ENCODE data around the gene KCTD15.

Gene KCTD15

DNA sequence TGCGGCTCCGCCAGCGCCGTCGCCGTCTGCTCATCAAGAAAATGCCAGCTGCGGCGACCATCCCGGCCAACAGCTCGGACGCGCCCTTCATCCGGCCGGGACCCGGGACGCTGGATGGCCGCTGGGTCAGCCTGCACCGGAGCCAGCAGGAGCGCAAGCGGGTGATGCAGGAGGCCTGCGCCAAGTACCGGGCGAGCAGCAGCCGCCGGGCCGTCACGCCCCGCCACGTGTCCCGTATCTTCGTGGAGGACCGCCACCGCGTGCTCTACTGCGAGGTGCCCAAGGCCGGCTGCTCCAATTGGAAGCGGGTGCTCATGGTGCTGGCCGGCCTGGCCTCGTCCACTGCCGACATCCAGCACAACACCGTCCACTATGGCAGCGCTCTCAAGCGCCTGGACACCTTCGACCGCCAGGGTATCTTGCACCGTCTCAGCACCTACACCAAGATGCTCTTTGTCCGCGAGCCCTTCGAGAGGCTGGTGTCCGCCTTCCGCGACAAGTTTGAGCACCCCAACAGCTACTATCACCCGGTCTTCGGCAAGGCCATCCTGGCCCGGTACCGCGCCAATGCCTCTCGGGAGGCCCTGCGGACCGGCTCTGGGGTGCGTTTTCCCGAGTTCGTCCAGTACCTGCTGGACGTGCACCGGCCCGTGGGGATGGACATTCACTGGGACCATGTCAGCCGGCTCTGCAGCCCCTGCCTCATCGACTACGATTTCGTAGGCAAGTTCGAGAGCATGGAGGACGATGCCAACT is 24.4 kb upstream of the KCTD15 start:
- DNase-seq, result no peak

DNA sequence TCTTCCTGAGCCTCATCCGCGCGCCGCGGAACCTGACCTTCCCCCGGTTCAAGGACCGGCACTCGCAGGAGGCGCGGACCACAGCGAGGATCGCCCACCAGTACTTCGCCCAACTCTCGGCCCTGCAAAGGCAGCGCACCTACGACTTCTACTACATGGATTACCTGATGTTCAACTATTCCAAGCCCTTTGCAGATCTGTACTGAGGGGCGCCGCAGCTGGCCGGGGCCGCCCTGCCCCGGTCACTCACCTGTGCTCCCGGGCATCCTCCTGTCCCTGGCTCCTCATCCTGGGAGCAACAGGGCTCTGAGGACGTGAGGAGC is 23.9 kb upstream of the KCTD15 start:
- DNase-seq, result no peak

DNA sequence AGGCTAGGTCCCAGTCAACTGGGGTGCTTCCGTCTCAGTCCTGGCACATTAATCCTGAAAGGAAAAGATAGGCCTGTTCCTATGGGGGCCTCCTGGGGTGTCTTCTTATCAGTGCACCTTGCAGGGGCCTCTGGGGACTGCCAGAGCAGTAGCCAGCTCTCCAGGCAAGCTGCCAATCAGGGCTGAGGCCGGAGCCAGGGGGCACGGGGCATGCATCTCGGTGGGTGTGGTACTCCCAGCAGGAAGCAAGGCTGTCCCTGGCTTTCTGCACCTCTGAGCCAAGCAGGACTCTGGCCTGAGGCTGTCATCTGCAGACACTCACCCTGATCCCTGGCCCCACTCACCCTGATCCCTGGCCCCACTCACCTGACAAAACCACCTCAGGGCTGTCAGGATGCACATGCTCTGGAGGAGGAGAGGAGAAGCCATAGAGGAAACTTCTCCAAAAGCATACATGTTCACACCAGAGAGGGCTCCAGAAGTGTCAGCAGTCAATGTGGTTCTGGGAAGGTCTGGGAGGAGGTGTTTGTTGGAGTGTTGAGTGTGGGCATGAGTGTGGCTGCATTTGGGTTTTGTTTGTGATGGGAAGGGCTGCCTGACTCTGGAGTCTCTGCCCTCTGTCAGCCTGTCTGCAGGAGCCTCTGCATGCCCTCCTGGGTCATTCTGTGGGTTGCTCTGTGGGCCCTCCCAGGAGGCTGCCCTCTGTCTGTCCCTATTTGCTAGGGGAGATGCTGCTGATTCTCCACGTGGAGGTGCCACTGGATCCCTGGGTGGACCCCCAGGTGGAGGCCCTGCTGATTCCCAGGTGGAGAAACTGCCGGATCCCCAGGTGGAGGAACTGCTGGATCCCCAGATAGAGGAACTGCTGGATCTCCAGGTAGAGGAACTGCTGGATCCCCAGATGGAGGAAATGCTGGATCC is 22.7 kb upstream of the KCTD15 start:
- DNase-seq, result no peak

DNA sequence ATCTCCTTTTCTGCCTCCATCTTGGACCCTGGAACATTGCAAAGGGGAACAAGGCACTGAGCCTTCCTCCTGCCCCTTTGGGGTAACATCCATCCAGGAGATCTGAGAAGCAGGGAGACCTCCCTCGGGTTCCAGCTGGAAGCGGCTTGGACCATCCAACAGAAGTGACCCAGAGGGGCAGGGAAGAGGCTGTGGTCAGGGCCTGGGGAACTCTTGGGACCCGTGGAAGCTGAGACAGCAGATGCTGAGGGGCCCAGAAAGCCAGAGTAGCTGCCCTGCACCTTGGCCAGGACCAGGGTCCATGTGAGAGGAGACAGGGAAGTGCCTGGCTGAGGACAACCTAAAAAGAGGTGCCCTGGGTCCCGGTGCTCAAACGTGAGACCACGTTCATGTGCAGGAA is 21.9 kb upstream of the KCTD15 start:
- no peak for DNase-seq

DNA sequence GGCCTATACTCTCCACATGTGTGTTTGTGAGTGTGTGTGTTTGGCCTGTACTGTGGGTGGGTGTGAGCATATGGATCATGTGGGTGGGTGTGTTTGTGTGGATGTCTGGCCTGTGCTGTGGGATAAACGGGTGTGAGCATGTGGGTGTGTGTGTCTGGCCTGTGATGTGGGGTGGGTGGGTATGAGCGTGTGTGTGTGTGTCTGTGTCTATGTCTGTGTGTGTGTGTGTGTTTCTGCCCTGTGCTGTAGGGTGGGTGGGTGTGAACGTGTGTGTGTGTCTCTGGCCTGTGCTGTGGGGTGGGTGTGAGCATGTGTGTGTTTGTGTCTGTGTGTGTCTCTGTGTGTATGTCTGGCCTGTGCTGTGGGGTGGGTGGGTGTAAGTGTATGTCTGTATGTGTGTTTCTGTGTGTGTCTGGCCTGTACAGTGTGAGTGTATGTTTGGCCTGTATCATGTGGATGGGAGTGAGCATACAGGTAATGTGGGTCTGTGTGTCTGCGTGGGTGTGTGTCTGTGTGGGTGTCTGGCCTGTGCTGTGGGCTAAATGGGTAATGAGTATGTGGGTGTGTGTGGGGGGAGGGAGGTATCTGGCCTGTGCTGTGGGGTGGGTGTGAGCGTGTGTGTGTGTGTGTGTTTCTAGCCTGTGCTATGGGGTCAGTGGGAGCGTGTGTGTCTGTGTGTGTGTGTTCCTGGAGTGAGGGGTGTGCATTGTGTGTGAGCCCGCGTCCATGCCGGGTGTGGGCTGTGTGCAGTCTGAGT is 20.8 kb upstream of the KCTD15 start:
- DNase-seq, result no peak

DNA sequence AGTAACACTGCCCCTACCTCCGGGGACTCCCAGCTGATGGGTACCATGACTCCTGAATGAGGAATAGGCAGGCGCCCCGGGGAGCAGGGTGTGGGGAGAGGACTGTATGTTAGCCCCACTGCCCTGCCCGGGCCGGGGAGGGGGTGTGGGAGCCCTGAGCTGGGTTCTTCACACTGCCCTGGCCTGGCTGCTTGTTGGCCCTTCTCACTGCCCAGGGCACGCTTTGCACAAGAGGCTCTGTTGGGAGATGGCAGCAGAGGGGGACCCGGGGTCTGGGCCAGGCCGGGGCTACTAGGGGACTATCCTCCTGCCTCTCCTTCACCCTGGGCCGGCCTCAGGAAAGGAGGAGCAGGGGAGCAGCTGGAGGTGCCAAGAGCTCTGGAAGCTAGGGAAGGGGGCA is 19.3 kb upstream of the KCTD15 start:
- no peak for DNase-seq

DNA sequence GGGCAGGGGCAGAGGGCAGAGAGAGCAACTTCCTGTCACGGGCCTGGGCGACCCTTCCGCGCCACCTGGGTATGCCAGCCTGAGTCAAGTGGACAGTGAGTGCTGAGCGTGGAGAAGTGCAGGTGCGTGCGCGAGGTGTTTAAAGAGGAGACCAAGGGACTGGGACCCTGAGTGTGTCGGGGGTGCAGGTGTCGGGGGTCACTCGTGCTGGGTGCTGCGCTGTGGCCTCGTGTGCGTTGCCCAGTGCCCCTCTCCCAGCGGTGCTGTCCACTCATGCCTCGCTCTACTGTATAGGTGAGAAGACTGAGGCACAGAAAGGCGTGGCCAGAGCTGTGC is 18.9 kb upstream of the KCTD15 start:
- DNase-seq, result no peak

DNA sequence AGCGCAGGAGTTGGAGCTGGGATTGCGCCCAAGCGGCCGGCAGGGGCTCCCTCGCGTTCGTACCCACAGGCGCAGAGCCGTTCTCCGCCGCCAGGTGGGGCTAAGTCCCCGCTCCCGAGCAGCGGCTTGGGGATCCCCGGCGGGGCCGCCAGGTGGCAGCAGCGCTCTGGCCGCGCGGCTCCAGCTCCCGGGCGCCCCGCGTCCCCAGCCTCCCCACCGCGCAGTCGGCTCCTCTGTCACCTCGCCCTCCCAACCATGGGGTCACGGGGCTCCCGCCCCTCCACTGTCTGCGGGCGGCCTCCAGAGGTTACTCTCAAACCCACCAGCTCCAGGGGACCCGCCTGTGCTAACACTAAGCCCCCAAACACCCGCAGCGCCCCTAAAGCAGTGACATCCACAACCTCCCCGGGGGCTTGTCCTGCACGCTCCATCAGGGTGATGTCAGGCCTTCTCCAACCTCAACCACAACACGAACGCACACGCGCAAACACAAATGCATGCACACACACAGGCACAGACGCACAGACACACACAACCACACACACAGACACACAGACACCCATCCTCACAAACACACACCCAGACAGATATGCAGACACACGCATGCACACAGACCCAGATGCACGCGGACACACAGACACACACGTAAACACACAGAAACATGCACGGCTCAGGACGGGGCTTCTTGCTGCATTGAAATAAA is 18.4 kb upstream of the KCTD15 start:
- DNase-seq, result peak; percentile 55

DNA sequence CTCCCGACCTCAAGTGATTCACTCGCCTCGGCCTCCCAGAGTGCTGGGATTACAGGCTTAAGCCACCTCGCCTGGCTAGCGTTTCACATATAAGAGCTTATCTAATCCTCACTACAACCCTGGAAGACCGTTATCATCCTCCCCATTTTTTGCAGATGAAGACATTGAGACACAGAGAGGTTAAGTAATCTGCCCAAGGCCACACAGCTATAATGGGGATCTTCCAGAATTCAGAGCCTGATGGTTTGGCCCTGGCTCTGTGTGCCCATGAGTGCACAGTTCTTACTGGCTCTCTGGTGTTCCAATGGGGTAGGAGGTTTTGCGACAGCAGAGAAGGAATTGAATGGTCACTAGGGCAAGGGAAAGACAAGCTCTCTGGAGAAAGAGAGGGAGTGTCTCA is 16.8 kb upstream of the KCTD15 start:
- no peak for DNase-seq

DNA sequence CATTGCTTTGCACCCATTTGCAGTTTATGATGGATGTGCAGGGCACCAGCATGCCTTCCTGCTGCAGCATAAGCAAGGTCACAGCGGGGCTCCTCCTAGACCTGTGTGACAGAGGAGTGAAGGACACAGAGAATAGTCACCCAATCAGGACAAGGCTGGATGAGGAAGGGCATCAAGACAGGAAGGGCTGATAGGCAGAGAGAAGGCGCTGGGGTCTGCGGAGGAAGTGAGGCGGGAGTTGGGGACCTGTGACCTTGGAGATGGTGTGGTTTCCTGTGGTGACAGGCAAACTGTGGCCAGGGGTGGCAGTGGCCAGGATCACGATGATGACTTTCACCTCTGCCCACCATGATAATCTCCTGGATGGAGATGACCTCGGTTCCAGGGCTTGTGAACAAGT is 16.4 kb upstream of the KCTD15 start:
- DNase-seq, result no peak

DNA sequence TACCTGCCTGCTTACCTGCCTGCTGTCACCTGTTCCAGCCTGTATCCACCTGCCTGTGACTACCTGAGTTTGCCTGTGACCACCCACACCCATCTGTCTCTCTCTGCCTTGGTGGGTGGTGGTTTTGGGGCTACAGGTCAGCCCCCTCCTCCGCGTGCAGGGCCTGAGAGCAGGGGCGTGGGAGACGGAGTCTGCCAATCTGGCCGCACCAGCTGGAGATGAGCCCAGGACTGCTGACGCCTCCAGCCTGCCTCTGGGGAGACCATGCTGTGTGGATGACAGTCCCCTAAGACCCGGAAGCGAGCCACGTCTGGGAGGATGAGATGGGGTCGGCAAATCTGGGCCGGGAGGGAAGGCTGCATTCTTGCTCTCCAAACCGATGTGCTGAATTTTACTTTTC is 15.9 kb upstream of the KCTD15 start:
- DNase-seq, result no peak

DNA sequence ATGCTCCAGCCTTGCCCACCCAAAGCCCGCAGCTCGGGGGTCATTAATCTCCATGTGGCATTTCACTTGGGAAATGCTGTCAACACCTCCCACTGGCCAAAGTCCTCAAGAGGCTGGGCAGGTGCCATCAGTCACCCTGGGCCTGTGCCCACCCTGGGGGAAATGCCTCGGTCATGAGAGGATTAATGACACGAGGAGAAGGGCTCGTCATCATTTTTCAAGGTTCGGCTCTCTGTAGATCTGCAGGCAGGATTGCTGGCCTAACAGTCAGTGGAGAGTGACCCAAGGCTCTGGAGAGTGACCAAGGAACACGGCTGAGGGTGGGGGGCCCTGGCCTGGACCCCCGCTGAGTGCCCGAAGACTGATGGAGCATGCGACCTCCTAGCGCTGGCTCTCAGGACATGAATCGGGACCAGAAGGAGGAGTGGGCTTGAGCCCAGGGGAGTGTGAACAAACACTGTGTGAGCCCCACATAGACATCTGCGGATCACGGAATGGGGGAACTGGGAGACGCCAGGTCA is 15.2 kb upstream of the KCTD15 start:
- DNase-seq, result no peak

DNA sequence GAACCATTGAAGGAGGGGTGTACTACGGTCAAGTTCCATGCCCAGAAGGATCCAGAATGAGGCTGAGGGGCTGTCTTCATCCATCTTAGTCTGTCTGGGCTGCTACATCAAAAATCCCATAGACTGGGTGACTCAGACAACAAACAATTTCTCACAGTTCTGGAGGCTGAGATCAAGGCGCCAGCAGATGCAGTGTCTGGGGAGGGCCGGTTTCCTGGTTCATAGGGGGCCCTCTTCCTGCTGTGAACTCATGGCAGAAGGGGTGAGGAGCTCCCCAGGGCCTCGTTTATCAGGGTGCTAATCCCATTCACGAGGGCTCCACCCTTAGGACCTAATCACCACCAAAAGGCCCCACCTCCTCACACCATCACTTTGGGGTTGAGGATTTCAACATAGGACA is 14.7 kb upstream of the KCTD15 start:
- no peak for DNase-seq

DNA sequence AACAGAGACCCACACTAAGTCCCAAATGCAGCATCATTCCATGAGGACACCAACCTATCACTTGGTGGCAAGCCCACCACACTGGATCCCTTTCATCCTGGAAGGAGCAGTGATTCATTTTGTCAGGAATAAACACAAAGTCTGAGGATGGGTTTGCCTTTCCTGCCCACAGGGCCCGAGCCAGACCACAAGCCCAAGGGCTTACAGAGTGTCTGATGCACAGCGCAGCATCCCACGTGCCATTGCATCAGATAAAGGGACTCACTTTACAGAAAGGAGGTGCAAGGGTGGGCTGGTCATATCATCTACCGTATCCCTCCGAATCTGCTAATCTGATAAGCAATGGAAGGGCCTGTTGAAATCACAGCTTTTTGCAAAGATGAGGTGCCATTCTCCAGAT is 12.2 kb upstream of the KCTD15 start:
- DNase-seq, result no peak

DNA sequence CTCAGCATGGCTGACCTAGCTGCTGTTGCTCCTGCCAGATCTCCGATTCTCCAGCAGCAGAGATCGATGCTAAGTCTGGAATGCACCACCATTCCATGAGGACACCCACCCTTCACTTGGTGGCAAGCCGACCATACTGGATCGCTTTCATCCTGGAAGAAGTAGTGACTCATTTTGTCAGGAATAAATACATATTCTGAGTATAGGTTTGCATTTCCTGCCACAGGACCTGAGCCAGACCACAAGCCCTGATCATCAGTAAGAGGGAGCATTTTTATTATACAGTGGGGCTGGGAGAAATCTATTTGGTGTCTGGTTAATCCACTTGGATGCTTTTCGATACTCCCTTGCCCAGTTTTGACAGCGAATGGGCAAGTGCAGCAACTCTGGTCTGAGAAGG is 10.9 kb upstream of the KCTD15 start:
- DNase-seq, result no peak

DNA sequence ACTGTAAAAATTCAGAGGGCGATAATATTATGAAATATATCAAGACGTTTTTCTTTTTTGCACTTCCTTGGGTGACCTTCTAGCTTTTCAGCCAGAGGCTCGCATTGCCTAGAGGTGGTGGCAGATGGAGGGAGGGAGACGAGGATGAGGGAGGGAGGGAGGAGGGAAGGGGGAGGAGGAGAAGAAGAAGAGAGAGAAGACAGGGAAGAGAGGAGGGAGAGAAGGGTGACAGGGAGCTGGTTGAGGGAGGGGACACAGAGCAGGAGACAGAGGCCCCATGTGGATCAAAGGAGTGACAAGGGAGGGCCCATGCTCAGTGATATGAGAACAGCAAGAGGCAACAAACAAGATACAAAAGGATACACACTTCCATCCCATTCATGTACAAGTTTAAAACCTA is 8.0 kb upstream of the KCTD15 start:
- no peak for DNase-seq

DNA sequence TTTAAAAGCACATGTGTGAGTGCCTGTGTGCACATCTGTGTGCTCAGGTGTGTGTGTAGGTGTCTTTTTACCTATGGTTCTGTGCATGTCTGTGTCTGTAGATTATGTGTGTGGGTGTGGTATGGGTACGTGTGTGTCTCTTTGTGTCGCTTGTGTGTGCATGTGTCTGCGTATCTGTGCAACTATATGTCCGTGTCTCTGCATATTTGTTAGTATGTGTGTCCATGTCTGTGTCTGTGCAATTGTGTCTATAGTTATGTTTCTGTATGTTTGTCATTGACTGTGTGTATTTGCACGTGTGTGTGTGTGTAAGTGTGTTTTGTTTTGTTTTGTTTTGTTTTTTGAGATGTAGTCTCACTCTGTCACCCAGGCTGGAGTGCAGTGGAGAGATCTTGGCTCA is 7.3 kb upstream of the KCTD15 start:
- DNase-seq, result no peak

DNA sequence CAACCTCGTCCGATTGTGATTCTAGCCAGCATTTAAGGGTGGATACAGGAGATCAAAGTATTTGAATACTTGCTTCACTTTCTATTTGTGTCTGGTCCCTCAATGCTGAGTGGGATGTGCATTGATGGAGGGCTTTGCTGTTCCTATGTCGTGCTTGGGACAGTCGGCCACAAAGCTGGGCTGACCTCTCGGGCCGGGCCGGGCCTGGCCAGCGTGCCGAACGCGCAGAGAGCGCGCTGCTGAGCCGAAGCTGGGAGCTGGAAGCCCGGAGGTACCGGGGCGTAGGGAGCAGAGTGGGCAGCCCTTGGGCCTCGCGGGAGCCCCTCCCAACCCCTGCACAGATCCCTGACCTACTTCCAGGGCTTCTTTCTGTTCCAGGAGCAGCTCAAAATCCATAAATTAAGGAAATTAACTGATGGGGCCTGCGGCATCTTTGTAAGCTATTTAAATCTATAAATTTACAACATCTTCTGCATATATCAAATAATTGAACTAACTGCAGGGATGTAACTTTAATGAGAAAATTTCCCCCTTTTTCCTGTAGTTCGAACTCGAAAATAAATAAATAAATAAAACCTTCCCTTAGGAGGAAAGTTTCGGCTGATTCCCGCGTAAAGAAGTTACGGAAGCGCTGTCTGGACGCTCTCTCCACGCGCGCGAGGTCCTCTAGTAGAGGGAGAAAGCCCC is 1.8 kb upstream of the KCTD15 start:
- no peak for DNase-seq

DNA sequence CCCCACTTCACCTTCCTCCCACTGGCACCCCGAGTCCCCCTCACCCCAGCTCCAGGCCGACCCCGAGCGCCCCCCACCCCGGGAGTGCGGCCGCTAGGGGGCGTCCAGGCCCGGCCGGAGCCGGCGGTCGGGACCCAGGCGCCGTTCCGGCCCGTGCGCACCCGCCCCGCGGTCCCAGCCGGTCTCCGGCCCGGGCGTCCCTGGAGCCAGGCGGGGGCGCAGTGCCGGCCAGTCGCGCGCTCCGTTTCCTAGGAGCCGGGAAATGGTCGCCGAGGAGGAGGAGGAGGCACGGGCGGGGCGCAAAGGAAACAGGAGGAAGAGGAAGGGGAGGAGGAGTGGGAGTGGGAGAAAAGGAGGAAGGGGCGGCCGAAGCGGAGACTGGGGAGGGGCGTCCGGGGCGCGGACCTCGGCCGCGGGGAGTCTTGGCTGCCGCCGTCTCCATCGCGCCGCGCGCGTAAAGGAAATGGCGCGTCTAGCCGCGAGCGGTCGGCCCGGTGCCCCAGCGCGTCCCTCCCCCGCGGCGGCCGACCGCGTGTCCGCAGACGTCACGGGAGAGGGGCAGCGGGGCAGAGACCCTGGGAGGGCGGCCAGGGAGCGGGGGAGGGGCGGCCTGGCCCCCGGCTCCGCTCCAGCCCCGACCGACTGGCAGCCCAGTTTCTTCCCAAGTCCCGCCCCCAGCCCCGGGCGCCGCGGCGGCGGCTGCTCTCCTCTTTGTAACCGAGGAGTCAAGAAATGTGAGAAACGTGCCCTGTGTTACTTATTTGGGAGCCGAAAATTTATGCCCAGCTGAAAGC is 1.1 kb upstream of the KCTD15 start:
- peak; percentile 64 for DNase-seq

DNA sequence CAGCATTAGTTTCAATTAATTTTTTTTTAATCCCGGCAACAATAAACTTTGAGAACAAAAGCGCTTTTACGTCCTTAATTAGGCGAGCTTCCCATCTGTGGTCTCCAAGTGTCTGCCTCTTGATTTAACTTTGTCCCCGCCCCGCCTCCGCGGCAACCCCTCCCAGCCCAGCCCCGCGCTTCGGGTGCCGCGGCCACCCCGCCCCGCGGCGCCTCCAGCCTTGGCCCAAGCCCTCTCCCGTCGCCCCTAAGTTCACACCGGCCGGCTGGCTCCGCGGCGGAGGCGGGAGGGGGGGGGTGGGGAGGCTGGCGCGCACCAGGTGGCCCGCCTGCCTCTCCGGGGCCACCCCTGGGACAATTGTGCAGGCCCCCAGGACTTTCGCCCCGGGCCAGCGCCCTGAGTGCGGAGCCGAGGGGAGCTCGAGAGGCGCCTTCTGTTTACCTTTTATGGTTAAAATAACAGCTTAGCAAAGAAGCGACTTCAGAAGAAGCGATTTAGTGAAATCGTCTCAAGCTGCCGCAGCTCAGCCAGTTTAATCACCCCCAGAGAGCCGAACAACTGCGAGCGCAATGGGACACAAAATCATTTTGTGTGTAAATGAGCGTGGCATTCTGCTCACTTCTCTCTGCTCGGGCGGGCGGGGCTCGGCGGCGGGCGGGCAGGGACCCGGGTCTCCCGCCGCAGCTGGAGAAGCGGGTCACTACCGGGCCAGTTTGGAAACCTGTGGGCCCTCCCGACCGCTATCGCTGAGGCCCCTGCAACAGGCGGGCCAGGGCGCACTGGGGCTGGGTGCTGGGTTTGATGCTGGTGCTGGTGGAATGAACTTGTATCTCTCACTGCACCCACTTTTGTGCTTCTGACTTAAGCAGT is 1.4 kb downstream of the KCTD15 start:
- no peak for DNase-seq

All from NCI-H1694 (cell line).